SK-N-SH (cell line): ENCODE measurements around the gene CDKN2B-AS1. TPM values are rescaled to one million over a fixed set of nuclear protein-coding genes. Genes with fewer than 3 reads are reported as not detected.

Experiments
- CTCF ChIA-PET: fragments of 300-600, 350-600 bp; formaldehyde crosslinking; extraction: SDS; loops from one replicate; lab custom pipeline; 2021; lab: Yijun Ruan, JAX
- POLR2A ChIA-PET: fragments of 350-600 bp; sonication (Branson Sonifier 250); formaldehyde crosslinking; extraction: SDS; loops from one replicate; lab custom pipeline; 2020; ENCODE audit warnings: antibody characterized with exemption, inconsistent platforms; lab: Yijun Ruan, JAX
- DNase-seq: peaks from one replicate; pipeline ENCODE4 v3.0.0; 2012
- H2AFZ ChIP-seq: fragments of 200-600 bp; sonication (generic); 2 replicates; pipeline ENCODE4 v1.8.1; 2016; ENCODE audit warnings: antibody characterized with exemption, mild to moderate bottlenecking, low read depth
- H3F3A ChIP-seq: fragments of 200-600 bp; sonication (generic); replicated peaks from 2 replicates; pipeline ENCODE3; 2016; ENCODE audit warnings: antibody characterized with exemption, mild to moderate bottlenecking; ENCODE audit not compliant: insufficient read depth
- H3K27ac ChIP-seq, 2 experiments: fragments of 200-500 bp in 1 of 2; fragments of 200-600 bp in 1 of 2; sonication (Bioruptor generic) in 1 of 2; sonication (generic), shearing (Covaris generic) in 1 of 2; 2 replicates each; pipeline versions ENCODE4 v1.5.1 to v1.6.1; 2014 to 2016; ENCODE audit warnings: low read depth in 2 of 2, inconsistent platforms in 1 of 2, low read length in 1 of 2, mild to moderate bottlenecking in 1 of 2, mixed read lengths in 1 of 2
- H3K27me3 ChIP-seq: fragments of 200-600 bp; sonication (generic), shearing (Covaris generic); 2 replicates; pipeline ENCODE4 v1.6.1; 2016; ENCODE audit warnings: mixed run types; ENCODE audit not compliant: insufficient read depth
- H3K36me3 ChIP-seq, 2 experiments: fragments of 200-500 bp in 1 of 2; fragments of 200-600 bp in 1 of 2; sonication (Bioruptor generic) in 1 of 2; sonication (generic) in 1 of 2; replicated peaks in 1 of 2; 2 replicates each; pipeline versions ENCODE3 to v1.5.1; 2014 to 2016; ENCODE audit warnings: low read length in 1 of 2, mild to moderate bottlenecking in 1 of 2; ENCODE audit not compliant: insufficient read depth in 2 of 2, control insufficient read depth in 1 of 2
- H3K4me1 ChIP-seq, 2 experiments: fragments of 200-500 bp in 1 of 2; fragments of 200-600 bp in 1 of 2; sonication (Bioruptor generic) in 1 of 2; sonication (generic), shearing (Covaris generic) in 1 of 2; 2 replicates each; pipeline versions ENCODE4 v1.5.1 to v1.6.1; 2014 to 2016; ENCODE audit warnings: low read depth in 1 of 2, low read length in 1 of 2, mixed run types in 1 of 2; ENCODE audit not compliant: insufficient read depth in 2 of 2, control insufficient read depth in 1 of 2
- H3K4me2 ChIP-seq: fragments of 200-600 bp; sonication (generic), shearing (Covaris generic); 2 replicates; pipeline ENCODE4 v1.6.1; 2017; ENCODE audit warnings: mixed run types
- H3K4me3 ChIP-seq, 2 experiments: fragments of 200-500 bp in 1 of 2; fragments of 200-600 bp in 1 of 2; sonication (Bioruptor generic) in 1 of 2; sonication (generic), shearing (Covaris generic) in 1 of 2; 2 replicates each; pipeline versions ENCODE4 v1.5.1 to v1.8.1; 2014 to 2016; ENCODE audit warnings: low read depth in 2 of 2, inconsistent platforms in 1 of 2, low read length in 1 of 2, mild to moderate bottlenecking in 1 of 2, mixed read lengths in 1 of 2, moderate library complexity in 1 of 2
- H3K79me2 ChIP-seq: fragments of 200-600 bp; sonication (generic); 2 replicates; pipeline ENCODE4 v1.8.1; 2017; ENCODE audit warnings: mild to moderate bottlenecking; ENCODE audit not compliant: insufficient read depth
- H3K9ac ChIP-seq: fragments of 200-600 bp; sonication (generic); 2 replicates; pipeline ENCODE4 v1.6.1; 2017; ENCODE audit warnings: mixed run types
- H3K9me2 ChIP-seq: fragments of 200-600 bp; sonication (generic); 2 replicates; pipeline ENCODE4 v1.6.1; 2017; ENCODE audit warnings: mixed run types
- H3K9me3 ChIP-seq: fragments of 200-600 bp; sonication (generic); 2 replicates; pipeline ENCODE4 v1.6.1; 2017; ENCODE audit warnings: mixed run types, mild to moderate bottlenecking, moderate library complexity
- H4K20me1 ChIP-seq: fragments of 200-600 bp; sonication (generic); 2 replicates; pipeline ENCODE4 v1.6.1; 2017; ENCODE audit warnings: mild to moderate bottlenecking, mixed run types; ENCODE audit not compliant: insufficient read depth
- ELF1 ChIP-seq: IDR thresholded peaks from 2 replicates; pipeline ENCODE4 v1.4.0; 2012
- EZH2phosphoT487 ChIP-seq: fragments of 200-600 bp; sonication (generic); IDR thresholded peaks from 2 replicates; pipeline ENCODE4 v1.6.1; 2017; ENCODE audit warnings: low read depth, mixed run types, mild to moderate bottlenecking, antibody characterized with exemption, moderate library complexity, borderline replicate concordance
- GATA2 ChIP-seq: sonication (generic); formaldehyde crosslinking; IDR thresholded peaks from 2 replicates; pipeline ENCODE4 v1.5.0; 2020; ENCODE audit warnings: mild to moderate bottlenecking, missing genetic modification reagents
- JUND ChIP-seq: IDR thresholded peaks from 2 replicates; pipeline ENCODE4 v1.4.0; 2012
- MAX ChIP-seq: IDR thresholded peaks from 2 replicates; pipeline ENCODE4 v1.4.0; 2012; ENCODE audit warnings: low read depth
- NRF1 ChIP-seq: IDR thresholded peaks from 2 replicates; pipeline ENCODE4 v1.6.1; 2012; ENCODE audit warnings: low read depth, mild to moderate bottlenecking, low read length
- PBX3 ChIP-seq: IDR thresholded peaks from 2 replicates; pipeline ENCODE4; 2012
- POLR2AphosphoS5 ChIP-seq: IDR thresholded peaks from 2 replicates; pipeline ENCODE4 v1.6.1; 2012; ENCODE audit warnings: low read depth, low read length
- SIN3A ChIP-seq: IDR thresholded peaks from 2 replicates; pipeline ENCODE4 v1.6.1; 2012; ENCODE audit warnings: low read depth, mild to moderate bottlenecking, low read length, moderate library complexity, borderline replicate concordance
- TCF12 ChIP-seq: IDR thresholded peaks from 2 replicates; pipeline ENCODE4 v1.4.0; 2012
- TEAD4 ChIP-seq: IDR thresholded peaks from 2 replicates; pipeline ENCODE4 v1.4.0; 2012; ENCODE audit warnings: mild to moderate bottlenecking, borderline replicate concordance; ENCODE audit not compliant: insufficient read depth
- YY1 ChIP-seq: IDR thresholded peaks from 2 replicates; pipeline ENCODE4 v1.4.0; 2012; ENCODE audit warnings: low read depth, mild to moderate bottlenecking
- ZBTB33 ChIP-seq: IDR thresholded peaks from 2 replicates; pipeline ENCODE4 v1.4.0; 2012; ENCODE audit warnings: low read depth, borderline replicate concordance
- WGBS: methylation state at CpG from one replicate; pipeline ENCODE4 v1.1.6; 2017; ENCODE audit warnings: low lambda C conversion rate; 5-methylcytosine and 5-hydroxymethylcytosine counted together
- polyA plus RNA-seq, 3 experiments: library from polyadenylated mRNA; depleted of rRNA; stranded (reverse); fragments of >200 nt; gene quantifications; 2 replicates each; pipeline ENCODE4 v1.2.3, GENCODE V29; 2012

CDKN2B-AS1 gene
- polyA plus RNA-seq, 1 of the 3 experiments (the other 2 are of a cell fraction): 0.25 TPM

- Histone ChIP-seq H3K4me3 (no peak overlapping the region), H3K4me2 (no peak overlapping the region), H3K27ac (no peak overlapping the region), H3K9ac (no peak overlapping the region), H4K20me1 (no peaks in the 10 kb centered on the region), H3K4me1 (no peaks in the 10 kb centered on the region), H3K9me3 (no peaks in the 10 kb centered on the region), H3K27me3 (no peaks in the 10 kb centered on the region), H3F3A (peaks cover 6% of the 10 kb centered on the region), H2AFZ (no peak overlapping the region), H3K36me3 (no peaks in the 10 kb centered on the region), H3K9me2 (no peaks in the 10 kb centered on the region)
- WGBS: 54% methylated on average over 4 of the region's 4 CpGs
- POLR2A ChIA-PET: interaction anchor here (0.5 kb wide), 1 partner anchor 15 kb away, joined by 4 read pairs; no protein-coding TSS in a partner anchor
- no peak for DNase-seq
- TF ChIP-seq SIN3A: no peak
- TF ChIP-seq, all 33 proteins: peak for 0
- CTCF ChIA-PET: interaction anchor here (1.5 to 2.1 kb wide), 2 partner anchors 36 to 218 kb away, joined by 3 to 5 read pairs; no protein-coding TSS in a partner anchor
- H3K79me2 ChIP-seq: no peaks in the 10 kb centered on the region
Observed at GRCh38 chr9:22031655-22032411, 37.2 kb downstream of the CDKN2B-AS1 start.

GRCh38 chr9:22033012-22033630 lies 38.5 kb downstream of the CDKN2B-AS1 start:
- Histone ChIP-seq H4K20me1 (no peaks in the 10 kb centered on the region), H3K27me3 (no peaks in the 10 kb centered on the region), H3K79me2 (no peaks in the 10 kb centered on the region), H3K9me3 (no peaks in the 10 kb centered on the region), H3K4me2 (no peak overlapping the region), H3K9ac (no peak overlapping the region), H3K4me1 (no peaks in the 10 kb centered on the region), H3K27ac (no peak overlapping the region), H2AFZ (no peak overlapping the region), H3K4me3 (no peak overlapping the region), H3K9me2 (no peaks in the 10 kb centered on the region), H3K36me3 (no peaks in the 10 kb centered on the region), H3F3A (no peaks in the 10 kb centered on the region)
- TF ChIP-seq ELF1: no peak
- TF ChIP-seq MAX: no peak
- TF ChIP-seq ZBTB33: no peak
- no peak for TF ChIP-seq NRF1
- no peak for TF ChIP-seq POLR2AphosphoS5
- TF ChIP-seq PBX3: no peak
- TF ChIP-seq YY1: no peak
- TF ChIP-seq JUND: no peak
- TF ChIP-seq EZH2phosphoT487: no peak
- TF ChIP-seq TEAD4: no peak
- no peak for TF ChIP-seq SIN3A
- TF ChIP-seq GATA2: no peak
- TF ChIP-seq TCF12: no peak
- ChIA-PET POLR2A (no interaction called here), CTCF (interaction anchor here (0.6 to 2.1 kb wide), 2 partner anchors 93 to 219 kb away, joined by 3 to 5 read pairs; no protein-coding TSS in a partner anchor)
- WGBS: 48% methylated on average over 8 of the region's 8 CpGs
- DNase-seq: no peak
